ENCODE data around the gene DAB2IP. TPM values are rescaled to one million over a fixed set of nuclear protein-coding genes. Genes with fewer than 3 reads are reported as not detected.

DAB2IP gene
- 10 to 100 TPM; 13.8 to 39.0 (median 28.3) TPM for polyA plus RNA-seq
- long read RNA-seq, donor 1, full-length matches to known transcripts: 1 of 16 reads
- long read RNA-seq, donor 1, partial matches to known transcripts: 15 of 16 reads
- long read RNA-seq, donor 1, other reads (novel, unspliced or antisense): 0 of 16 reads
- long read RNA-seq, donor 2: 0 reads
- long read RNA-seq, donor 3, partial matches to known transcripts: 0 of 2 reads
- long read RNA-seq, donor 3, other reads (novel, unspliced or antisense): 0 of 2 reads
- long read RNA-seq, donor 4: 0 reads
- long read RNA-seq, donor 5: 0 reads
- long read RNA-seq, donor 6: 0 reads
- long read RNA-seq, donor 7: 0 reads
- long read RNA-seq, donor 8, partial matches to known transcripts: 0 of 1 reads
- long read RNA-seq, donor 8, other reads (novel, unspliced or antisense): 0 of 1 reads
- long read RNA-seq, donor 9: 0 reads
- long read RNA-seq, donor 10, full-length matches to known transcripts: 3 of 3 reads
- long read RNA-seq, donor 10, partial matches to known transcripts: 0 of 3 reads
- long read RNA-seq, donor 10, other reads (novel, unspliced or antisense): 0 of 3 reads

DNA sequence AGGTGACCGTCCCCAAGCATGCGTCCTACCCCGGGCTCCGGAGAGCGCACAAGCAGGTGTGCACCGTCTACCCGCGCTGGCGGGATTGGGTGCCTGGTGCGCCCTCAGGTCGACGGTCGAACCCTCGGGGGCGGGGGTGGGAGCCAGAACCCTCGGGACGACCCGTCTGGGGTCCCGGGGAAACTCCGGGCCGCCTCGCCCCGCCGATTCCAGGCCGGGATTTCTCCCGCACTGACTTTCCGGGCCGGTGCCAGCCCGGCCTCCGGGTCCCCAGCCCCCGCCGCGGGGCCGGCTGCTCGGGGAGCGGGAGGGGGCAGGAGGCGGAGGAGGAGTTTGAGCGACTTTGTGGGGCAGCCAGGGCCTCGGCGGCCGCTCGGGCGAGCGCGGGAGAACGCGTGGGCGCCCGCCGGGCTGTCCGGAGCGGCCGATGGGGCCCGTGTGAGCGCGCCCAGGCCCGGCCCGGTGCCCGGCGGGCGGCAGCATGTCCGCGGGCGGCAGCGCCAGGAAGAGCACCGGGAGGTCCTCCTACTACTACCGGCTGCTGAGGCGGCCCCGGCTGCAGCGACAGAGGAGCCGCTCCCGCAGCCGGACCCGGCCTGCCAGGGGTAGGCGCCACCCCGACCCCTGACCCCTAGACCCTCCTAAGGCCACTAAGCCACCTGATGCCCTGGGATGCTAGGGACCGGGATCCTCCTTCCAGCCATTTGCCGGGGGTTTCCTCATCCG lies at the start of gene DAB2IP:
Gene DAB2IP, plus strand, starts transcription at position 340 of the 726 bp plus-strand sequence. Its CDS starts 142 bp downstream, at position 482.
- no peaks in the 10 kb centered on the region for H3K27me3 ChIP-seq (ENCODE audit: control insufficient read depth in 3 of 3, insufficient read depth in 3 of 3, low read length in 3 of 3)
- H3K27ac ChIP-seq (ENCODE audit: low read depth in 1 of 3, low read length in 2 of 3): peak within 1 kb of the TSS; percentile 86 to 89 (median 89)
- H3K36me3 ChIP-seq (ENCODE audit: control insufficient read depth in 3 of 3, insufficient read depth in 2 of 3, low read depth in 1 of 3, low read length in 3 of 3): peaks cover 0 to 18% (median 0%) of the 10 kb centered on the region in 3 donors
- FAIRE-seq: no peak
- H3K9me3 ChIP-seq (ENCODE audit: control insufficient read depth in 2 of 2, insufficient read depth in 1 of 2, low read depth in 1 of 2, low read length in 1 of 2): no peaks in the 10 kb centered on the region
- H3K4me3 ChIP-seq (ENCODE audit: low read depth in 1 of 3, low read length in 3 of 3): peak within 1 kb of the TSS; percentile 62 to 81 (median 64)
- DNase-seq: peak; percentile 62 to 89
- H3K4me1 ChIP-seq (ENCODE audit: control insufficient read depth in 3 of 3, insufficient read depth in 2 of 3, low read depth in 1 of 3, low read length in 2 of 3): peaks cover 0 to 52% (median 5%) of the 10 kb centered on the region in 3 donors
- WGBS, 3 donors: 1 to 2% (median 1%) methylated on average over 37 to 79 of the region's 79 CpGs

DNA sequence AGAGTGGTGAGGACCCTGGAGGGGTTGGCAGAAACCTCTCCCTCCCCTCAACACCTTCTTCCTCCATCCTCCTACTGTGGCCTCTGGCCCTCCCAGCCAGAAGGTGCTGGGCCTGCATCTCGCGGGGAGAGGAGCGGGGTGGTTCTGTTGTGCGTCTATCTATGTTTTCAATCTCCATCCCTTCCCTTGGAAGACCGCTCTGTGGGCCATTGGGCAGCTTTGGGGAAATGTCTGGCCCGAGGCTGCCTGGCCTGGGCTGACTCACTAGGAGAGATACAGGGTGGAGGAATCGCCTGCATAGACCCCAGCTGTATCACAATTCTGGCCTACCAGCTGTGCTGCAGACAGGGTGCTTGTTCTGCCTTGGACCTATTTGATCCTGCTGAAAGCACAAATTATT lies 48.4 kb upstream of the DAB2IP start:
- no peak overlapping the region for H3K4me3 ChIP-seq (ENCODE audit: low read depth in 1 of 3, low read length in 3 of 3)
- H3K27me3 ChIP-seq (ENCODE audit: control insufficient read depth in 3 of 3, insufficient read depth in 3 of 3, low read length in 3 of 3): peaks cover 2 to 23% (median 7%) of the 10 kb centered on the region in 3 donors
- no peak overlapping the region for H3K27ac ChIP-seq (ENCODE audit: low read depth in 1 of 3, low read length in 2 of 3)
- DNase-seq (no peak), FAIRE-seq (no peak)
- peaks cover 0 to 18% (median 0%) of the 10 kb centered on the region in 3 donors for H3K4me1 ChIP-seq (ENCODE audit: control insufficient read depth in 3 of 3, insufficient read depth in 2 of 3, low read depth in 1 of 3, low read length in 2 of 3)
- H3K36me3 ChIP-seq (ENCODE audit: control insufficient read depth in 3 of 3, insufficient read depth in 2 of 3, low read depth in 1 of 3, low read length in 3 of 3): no peaks in the 10 kb centered on the region
- peaks cover 0 to under 1% of the 10 kb centered on the region in 2 donors for H3K9me3 ChIP-seq (ENCODE audit: control insufficient read depth in 2 of 2, insufficient read depth in 1 of 2, low read depth in 1 of 2, low read length in 1 of 2)
- WGBS, 3 donors: 91 to 95% (median 93%) methylated on average over 7 of the region's 7 CpGs

DNA sequence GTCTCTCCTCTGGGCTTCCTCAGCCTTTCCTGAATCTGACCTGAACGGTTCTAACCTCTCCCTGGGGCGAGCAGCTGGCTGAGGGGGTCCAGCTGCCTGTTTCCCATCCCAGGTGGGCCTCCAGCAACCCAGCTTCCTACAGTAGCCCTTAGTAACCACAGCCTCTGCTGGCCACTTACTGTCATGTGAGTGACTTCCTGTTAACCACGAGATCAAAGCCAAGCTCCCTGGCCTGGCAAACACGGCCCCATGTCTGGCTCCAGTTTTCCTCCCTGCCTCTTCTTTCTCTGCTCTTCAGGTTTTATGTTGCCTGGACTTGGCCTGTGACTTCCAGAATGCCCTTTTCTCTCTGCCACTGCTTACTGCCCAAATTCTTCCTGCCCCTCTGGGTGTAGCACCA lies 47.2 kb upstream of the DAB2IP start:
- Histone ChIP-seq H3K27ac (ENCODE audit: low read depth in 1 of 3, low read length in 2 of 3) (no peak overlapping the region), H3K36me3 (ENCODE audit: control insufficient read depth in 3 of 3, insufficient read depth in 2 of 3, low read depth in 1 of 3, low read length in 3 of 3) (no peaks in the 10 kb centered on the region), H3K4me3 (ENCODE audit: low read depth in 1 of 3, low read length in 3 of 3) (no peak overlapping the region), H3K27me3 (ENCODE audit: control insufficient read depth in 3 of 3, insufficient read depth in 3 of 3, low read length in 3 of 3) (peaks cover 0 to 16% (median 2%) of the 10 kb centered on the region in 3 donors), H3K9me3 (ENCODE audit: control insufficient read depth in 2 of 2, insufficient read depth in 1 of 2, low read depth in 1 of 2, low read length in 1 of 2) (no peaks in the 10 kb centered on the region), H3K4me1 (ENCODE audit: control insufficient read depth in 3 of 3, insufficient read depth in 2 of 3, low read depth in 1 of 3, low read length in 2 of 3) (peaks cover 0 to 15% (median 0%) of the 10 kb centered on the region in 3 donors)
- FAIRE-seq (no peak), DNase-seq (no peak)
- 42 to 58% (median 50%) methylated on average over 4 of the region's 4 CpGs for WGBS, 3 donors

DNA sequence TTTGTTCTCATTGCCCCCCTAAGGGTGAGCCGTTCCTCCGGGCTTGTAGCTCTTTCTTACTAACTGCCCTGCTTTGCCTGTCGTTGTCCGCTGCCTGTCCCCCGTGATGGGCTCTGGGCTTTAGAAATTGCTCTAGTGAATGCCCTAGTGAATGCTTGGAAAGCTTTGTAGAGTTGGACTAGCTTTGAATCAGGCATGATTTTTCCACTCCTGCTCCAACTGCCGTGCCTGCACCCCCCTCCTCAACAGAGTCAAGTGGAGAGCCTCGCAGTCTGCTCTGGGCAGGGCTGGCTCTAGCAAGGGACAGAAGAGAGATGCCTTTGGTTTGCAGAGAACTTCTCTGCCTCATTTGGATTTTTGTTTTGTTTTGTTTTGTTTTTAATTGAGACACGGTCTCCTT lies 46.8 kb upstream of the DAB2IP start:
- DNase-seq: no peak
- no peak for FAIRE-seq
- peaks cover 0 to 18% (median 0%) of the 10 kb centered on the region in 3 donors for H3K4me1 ChIP-seq (ENCODE audit: control insufficient read depth in 3 of 3, insufficient read depth in 2 of 3, low read depth in 1 of 3, low read length in 2 of 3)
- H3K36me3 ChIP-seq (ENCODE audit: control insufficient read depth in 3 of 3, insufficient read depth in 2 of 3, low read depth in 1 of 3, low read length in 3 of 3): no peaks in the 10 kb centered on the region
- no peak overlapping the region for H3K27ac ChIP-seq (ENCODE audit: low read depth in 1 of 3, low read length in 2 of 3)
- H3K9me3 ChIP-seq (ENCODE audit: control insufficient read depth in 2 of 2, insufficient read depth in 1 of 2, low read depth in 1 of 2, low read length in 1 of 2): no peaks in the 10 kb centered on the region
- 83 to 93% (median 93%) methylated on average over 8 of the region's 8 CpGs for whole genome bisulfite sequencing, 3 donors
- peaks cover 0 to 16% (median 0%) of the 10 kb centered on the region in 3 donors for H3K27me3 ChIP-seq (ENCODE audit: control insufficient read depth in 3 of 3, insufficient read depth in 3 of 3, low read length in 3 of 3)
- no peak overlapping the region for H3K4me3 ChIP-seq (ENCODE audit: low read depth in 1 of 3, low read length in 3 of 3)

DNA sequence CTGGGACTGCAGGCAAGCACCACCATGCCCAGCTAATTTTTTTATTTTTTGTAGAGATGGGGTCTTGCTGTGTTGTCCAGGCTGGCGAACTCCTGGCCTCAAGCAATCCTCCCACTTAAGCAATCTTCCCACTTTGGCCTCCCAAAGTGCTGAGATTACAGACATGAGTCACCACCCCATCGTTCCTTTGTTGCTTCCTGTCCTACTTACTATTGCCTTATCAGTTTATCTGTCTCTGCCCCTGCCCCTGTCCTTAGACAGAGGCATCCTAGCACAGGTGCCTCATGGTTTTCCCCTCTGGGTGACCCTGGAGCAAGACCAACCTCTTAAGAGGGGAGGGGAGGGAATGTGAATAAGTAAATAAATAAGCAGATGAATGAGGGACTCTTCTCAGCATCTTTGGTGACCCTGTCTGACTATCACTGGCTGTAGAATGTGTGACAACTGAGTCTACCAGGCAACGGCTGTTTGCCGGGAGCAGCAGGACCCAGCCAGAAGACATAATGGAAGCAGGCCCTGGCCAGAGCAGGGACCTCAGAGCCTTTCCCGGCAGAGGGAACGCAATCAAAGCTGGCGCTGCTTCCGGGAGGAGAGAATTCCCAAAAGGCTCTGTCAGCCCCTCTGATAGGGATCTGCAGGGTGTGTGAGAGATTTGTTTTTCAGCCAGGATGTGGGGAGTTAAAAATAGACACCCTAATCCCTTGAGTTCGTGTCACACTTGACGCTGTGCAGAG lies 43.8 kb upstream of the DAB2IP start:
- H3K27me3 ChIP-seq (ENCODE audit: control insufficient read depth in 3 of 3, insufficient read depth in 3 of 3, low read length in 3 of 3): no peaks in the 10 kb centered on the region
- DNase-seq (no peak), FAIRE-seq (no peak)
- H3K27ac ChIP-seq (ENCODE audit: low read depth in 1 of 3, low read length in 2 of 3): peak overlapping the region in 1 of 3 donors; percentile 55
- H3K9me3 ChIP-seq (ENCODE audit: control insufficient read depth in 2 of 2, insufficient read depth in 1 of 2, low read depth in 1 of 2, low read length in 1 of 2): no peaks in the 10 kb centered on the region
- 48 to 69% (median 64%) methylated on average over 10 of the region's 10 CpGs for WGBS, 3 donors
- H3K4me3 ChIP-seq (ENCODE audit: low read depth in 1 of 3, low read length in 3 of 3): no peak overlapping the region
- H3K4me1 ChIP-seq (ENCODE audit: control insufficient read depth in 3 of 3, insufficient read depth in 2 of 3, low read depth in 1 of 3, low read length in 2 of 3): peaks cover 0 to 17% (median 0%) of the 10 kb centered on the region in 3 donors
- no peaks in the 10 kb centered on the region for H3K36me3 ChIP-seq (ENCODE audit: control insufficient read depth in 3 of 3, insufficient read depth in 2 of 3, low read depth in 1 of 3, low read length in 3 of 3)

DNA sequence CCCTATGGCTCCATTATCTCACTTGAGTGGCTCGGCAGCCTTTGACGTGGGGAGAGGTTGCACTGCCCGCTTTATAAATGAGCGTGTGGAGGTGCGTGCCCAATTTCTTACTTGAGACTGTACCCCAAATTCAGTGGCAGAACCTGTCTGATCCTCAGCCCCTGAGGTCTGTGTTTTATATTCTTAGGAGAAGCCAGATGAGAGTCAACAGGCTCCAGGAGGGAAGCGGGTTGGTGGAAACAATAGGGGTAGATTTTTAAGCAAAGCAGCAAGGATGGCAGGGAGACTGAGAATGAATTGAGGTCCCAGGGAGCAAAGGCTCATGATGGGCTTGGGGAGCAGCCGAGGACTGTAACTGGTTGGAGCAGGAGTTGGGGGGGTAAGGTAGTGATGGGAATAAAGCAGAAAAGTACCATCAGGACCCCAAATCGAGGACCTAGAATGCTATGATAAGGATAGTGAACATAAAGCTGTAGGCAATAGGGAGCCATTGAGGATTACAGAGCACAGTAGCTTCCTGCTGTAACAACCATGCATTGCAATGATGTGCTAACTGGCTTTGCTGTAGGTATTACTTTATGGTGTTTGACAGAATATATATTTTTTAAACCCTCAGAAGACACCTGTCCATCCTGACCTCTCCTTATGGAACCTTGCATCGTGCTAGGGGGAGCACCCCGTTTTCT lies 43.1 kb upstream of the DAB2IP start:
- FAIRE-seq: no peak
- Histone ChIP-seq H3K27ac (ENCODE audit: low read depth in 1 of 3, low read length in 2 of 3) (peak overlapping the region in 1 of 3 donors; percentile 46), H3K36me3 (ENCODE audit: control insufficient read depth in 3 of 3, insufficient read depth in 2 of 3, low read depth in 1 of 3, low read length in 3 of 3) (no peaks in the 10 kb centered on the region), H3K4me1 (ENCODE audit: control insufficient read depth in 3 of 3, insufficient read depth in 2 of 3, low read depth in 1 of 3, low read length in 2 of 3) (peaks cover 0 to 23% (median 2%) of the 10 kb centered on the region in 3 donors), H3K4me3 (ENCODE audit: low read depth in 1 of 3, low read length in 3 of 3) (no peak overlapping the region), H3K27me3 (ENCODE audit: control insufficient read depth in 3 of 3, insufficient read depth in 3 of 3, low read length in 3 of 3) (no peaks in the 10 kb centered on the region), H3K9me3 (ENCODE audit: control insufficient read depth in 2 of 2, insufficient read depth in 1 of 2, low read depth in 1 of 2, low read length in 1 of 2) (no peaks in the 10 kb centered on the region)
- WGBS, 3 donors: 77 to 80% (median 78%) methylated on average over 10 of the region's 10 CpGs
- DNase-seq: no peak

DNA sequence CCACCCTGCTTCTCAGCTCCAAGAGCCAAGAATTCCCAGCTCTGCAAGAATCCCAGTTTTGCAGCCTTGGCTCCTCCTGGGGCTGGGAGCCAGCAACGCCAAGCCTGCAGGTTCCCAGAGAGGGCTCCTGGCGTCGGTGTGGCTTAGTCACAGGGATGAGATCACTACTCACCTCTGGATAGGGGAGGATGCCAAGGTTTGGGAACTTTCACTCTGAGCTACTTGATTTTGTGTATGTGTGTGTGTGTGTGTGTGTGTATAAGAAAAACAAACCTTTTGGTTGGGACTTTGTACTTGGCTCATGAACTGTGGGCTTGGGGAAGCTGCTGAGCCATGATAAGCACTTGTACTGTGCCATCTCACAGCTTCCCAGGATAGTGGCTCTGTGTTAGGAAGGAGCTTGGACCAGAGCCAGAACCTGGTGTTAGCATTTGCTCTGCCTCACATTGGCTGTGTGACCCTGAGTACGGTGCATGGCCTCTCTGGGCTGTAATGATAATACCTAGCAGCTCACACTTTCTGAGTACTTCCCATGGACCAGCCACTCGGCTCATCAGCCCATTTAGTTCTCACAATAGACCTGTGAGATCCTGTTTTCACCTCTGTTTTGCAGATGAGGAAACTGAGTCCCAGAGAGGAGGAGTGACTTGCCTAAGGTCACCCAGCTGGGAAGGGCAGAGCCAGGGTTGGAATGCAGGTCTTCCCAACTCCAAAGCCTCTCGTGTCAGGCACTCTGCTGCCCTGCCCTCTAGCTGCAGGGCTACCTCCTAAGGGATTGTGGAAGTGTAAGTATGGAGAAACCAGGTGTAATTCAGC lies 41.4 kb upstream of the DAB2IP start:
- Histone ChIP-seq H3K9me3 (ENCODE audit: control insufficient read depth in 2 of 2, insufficient read depth in 1 of 2, low read depth in 1 of 2, low read length in 1 of 2) (no peaks in the 10 kb centered on the region), H3K4me1 (ENCODE audit: control insufficient read depth in 3 of 3, insufficient read depth in 2 of 3, low read depth in 1 of 3, low read length in 2 of 3) (peaks cover 0 to 16% (median 3%) of the 10 kb centered on the region in 3 donors), H3K27ac (ENCODE audit: low read depth in 1 of 3, low read length in 2 of 3) (no peak overlapping the region), H3K36me3 (ENCODE audit: control insufficient read depth in 3 of 3, insufficient read depth in 2 of 3, low read depth in 1 of 3, low read length in 3 of 3) (no peaks in the 10 kb centered on the region), H3K27me3 (ENCODE audit: control insufficient read depth in 3 of 3, insufficient read depth in 3 of 3, low read length in 3 of 3) (no peaks in the 10 kb centered on the region), H3K4me3 (ENCODE audit: low read depth in 1 of 3, low read length in 3 of 3) (no peak overlapping the region)
- peak; percentile 50 to 77 for DNase-seq
- no peak for FAIRE-seq
- 15 to 55% (median 36%) methylated on average over 6 of the region's 6 CpGs for WGBS, 3 donors
